GM18870 (cell line): ENCODE data around the gene ZBTB48.
"Not testable (repeated sequence)": the region's sequence is repeated elsewhere in the genome, so short reads cannot be mapped to it uniquely, and the experiment has no call there.

ENCODE experiments used
- ATAC-seq: cut with Tn5 transposase; IDR thresholded peaks from one replicate; pipeline ENCODE4 v1.9.1; 2021; ENCODE audit warnings: moderate library complexity; ENCODE audit not compliant: unreplicated experiment

Gene ZBTB48

GRCh38 chr1:6579374-6580118 lies at the start of gene ZBTB48:
ZBTB48 (plus strand) TSS chr1:6579994; CDS start chr1:6580610, 616 bp downstream.
- ATAC-seq = peak; percentile 77

- ATAC-seq = no peak
These were observed 49.2 kb upstream of the ZBTB48 start for GRCh38 chr1:6530504-6531160.

GRCh38 chr1:6531996-6532395 lies 47.8 kb upstream of the ZBTB48 start:
- no peak for ATAC-seq

- ATAC-seq = no peak
These were observed 45.5 kb upstream of the ZBTB48 start for GRCh38 chr1:6534248-6534822.

- ATAC-seq = no peak
These were observed 44.6 kb upstream of the ZBTB48 start for GRCh38 chr1:6535214-6535613.

- ATAC-seq = no peak
These were observed 43.5 kb upstream of the ZBTB48 start for GRCh38 chr1:6536291-6536690.

- no peak for ATAC-seq
These were observed 40.8 kb upstream of the ZBTB48 start for GRCh38 chr1:6538956-6539355.

GRCh38 chr1:6544831-6545230 lies 35.0 kb upstream of the ZBTB48 start:
- no peak for ATAC-seq

- no peak for ATAC-seq
These were observed 34.3 kb upstream of the ZBTB48 start for GRCh38 chr1:6545276-6546112.

- no peak for ATAC-seq
These were observed 33.5 kb upstream of the ZBTB48 start for GRCh38 chr1:6546326-6546725.

- ATAC-seq = no peak
These were observed 32.5 kb upstream of the ZBTB48 start for GRCh38 chr1:6547301-6547700.

- peak; percentile 82 for ATAC-seq
These were observed 25.5 kb upstream of the ZBTB48 start, which contains the start of gene NOL9 for GRCh38 chr1:6554031-6554906. NOL9 (minus strand) TSS chr1:6554513; CDS start chr1:6554502, 11 bp downstream.

- ATAC-seq = no peak
These were observed 24.7 kb upstream of the ZBTB48 start, which contains the start of gene TAS1R1 for GRCh38 chr1:6554907-6555778. TAS1R1 (plus strand) TSS chr1:6555307; CDS start chr1:6555374, 67 bp downstream.

GRCh38 chr1:6557597-6557996 lies 22.2 kb upstream of the ZBTB48 start:
- no peak for ATAC-seq

GRCh38 chr1:6559161-6559560 lies 20.6 kb upstream of the ZBTB48 start:
- ATAC-seq = not testable (repeated sequence)

- ATAC-seq = no peak
These were observed 19.5 kb upstream of the ZBTB48 start for GRCh38 chr1:6560267-6560666.

- no peak for ATAC-seq
These were observed 10.8 kb upstream of the ZBTB48 start for GRCh38 chr1:6569033-6569432.

GRCh38 chr1:6570100-6570499 lies 9.7 kb upstream of the ZBTB48 start:
- no peak for ATAC-seq

GRCh38 chr1:6570987-6571386 lies 8.8 kb upstream of the ZBTB48 start:
- no peak for ATAC-seq
